Subcutaneous abdominal adipose tissue (tissue), 5 donors: ENCODE results near the gene XPC.

ENCODE experiments used
- H3K27ac ChIP-seq: one replicate; pipeline ENCODE4 v1.7.0; 2013; ENCODE audit warnings: low read depth, mild to moderate bottlenecking, inconsistent platforms, low read length, moderate library complexity
- H3K27me3 ChIP-seq, 5 donors: one replicate each; pipeline ENCODE4 v1.7.0; 2013; ENCODE audit warnings: low read length in 5 of 5, inconsistent platforms in 1 of 5; ENCODE audit not compliant: control insufficient read depth in 5 of 5, insufficient read depth in 4 of 5
- H3K36me3 ChIP-seq, 5 donors: one replicate each; pipeline ENCODE4 v1.7.0; 2013; ENCODE audit warnings: low read length in 5 of 5; ENCODE audit not compliant: control insufficient read depth in 5 of 5, insufficient read depth in 5 of 5
- H3K4me1 ChIP-seq, 5 donors: one replicate each; pipeline ENCODE4 v1.7.0; 2013; ENCODE audit warnings: low read length in 5 of 5, mild to moderate bottlenecking in 3 of 5, moderate library complexity in 1 of 5; ENCODE audit not compliant: control insufficient read depth in 5 of 5, insufficient read depth in 5 of 5
- H3K4me3 ChIP-seq, 5 donors: one replicate each; pipeline ENCODE4 v1.7.0; 2013; ENCODE audit warnings: low read length in 5 of 5, low read depth in 1 of 5
- H3K9ac ChIP-seq, 5 donors: one replicate each; pipeline ENCODE4 v1.7.0; 2013; ENCODE audit warnings: low read length in 5 of 5, mild to moderate bottlenecking in 4 of 5, moderate library complexity in 3 of 5
- H3K9me3 ChIP-seq, 5 donors: one replicate each; pipeline ENCODE4 v1.7.0; 2013; ENCODE audit warnings: low read length in 5 of 5; ENCODE audit not compliant: control insufficient read depth in 5 of 5
- donor health status: healthy.
- donor health status: healthy.
- donor health status: healthy.
- donor health status: healthy.
- donor health status: healthy.

The XPC gene

DNA sequence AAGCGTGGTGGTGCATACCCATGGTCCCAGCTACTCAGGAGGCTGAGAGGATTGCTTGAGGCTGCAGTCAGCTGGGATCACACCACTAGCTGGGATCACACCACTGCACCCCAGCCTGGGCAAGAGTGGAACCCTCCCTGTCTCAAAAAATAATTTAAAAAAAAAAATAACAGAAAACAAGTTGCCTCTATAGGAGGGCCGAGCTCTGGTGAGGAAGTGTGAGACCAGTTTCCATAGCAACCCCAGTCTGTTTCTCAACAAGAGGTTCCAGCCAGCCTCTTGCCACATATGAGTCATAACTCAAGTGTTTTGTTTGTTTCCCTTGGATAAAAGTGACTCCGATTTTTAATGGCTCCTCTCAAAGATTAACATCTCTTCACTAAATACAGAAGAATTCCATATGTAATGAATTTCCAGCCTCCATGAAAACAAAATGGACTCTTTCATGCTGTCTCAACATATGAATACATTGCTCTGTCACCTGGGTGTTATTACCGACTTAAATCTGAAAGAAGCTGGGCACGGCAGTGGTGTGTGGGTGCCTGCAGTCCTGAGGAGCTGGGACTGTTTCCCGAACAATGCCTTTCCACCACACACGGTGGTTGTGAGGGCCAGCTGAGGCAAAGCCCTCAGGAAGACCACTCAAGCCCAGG lies 33.9 kb downstream of the XPC start:
- Histone ChIP-seq H3K36me3 (peaks cover 0 to 69% (median 55%) of the 10 kb centered on the region in 5 donors), H3K4me1 (peaks cover 18 to 69% (median 57%) of the 10 kb centered on the region in 5 donors), H3K4me3 (peak overlapping the region; percentile 45 to 54 (median 52)), H3K27ac (peak overlapping the region; percentile 98), H3K9ac (peak overlapping the region; percentile 46 to 85 (median 51)), H3K9me3 (no peaks in the 10 kb centered on the region), H3K27me3 (no peaks in the 10 kb centered on the region)

DNA sequence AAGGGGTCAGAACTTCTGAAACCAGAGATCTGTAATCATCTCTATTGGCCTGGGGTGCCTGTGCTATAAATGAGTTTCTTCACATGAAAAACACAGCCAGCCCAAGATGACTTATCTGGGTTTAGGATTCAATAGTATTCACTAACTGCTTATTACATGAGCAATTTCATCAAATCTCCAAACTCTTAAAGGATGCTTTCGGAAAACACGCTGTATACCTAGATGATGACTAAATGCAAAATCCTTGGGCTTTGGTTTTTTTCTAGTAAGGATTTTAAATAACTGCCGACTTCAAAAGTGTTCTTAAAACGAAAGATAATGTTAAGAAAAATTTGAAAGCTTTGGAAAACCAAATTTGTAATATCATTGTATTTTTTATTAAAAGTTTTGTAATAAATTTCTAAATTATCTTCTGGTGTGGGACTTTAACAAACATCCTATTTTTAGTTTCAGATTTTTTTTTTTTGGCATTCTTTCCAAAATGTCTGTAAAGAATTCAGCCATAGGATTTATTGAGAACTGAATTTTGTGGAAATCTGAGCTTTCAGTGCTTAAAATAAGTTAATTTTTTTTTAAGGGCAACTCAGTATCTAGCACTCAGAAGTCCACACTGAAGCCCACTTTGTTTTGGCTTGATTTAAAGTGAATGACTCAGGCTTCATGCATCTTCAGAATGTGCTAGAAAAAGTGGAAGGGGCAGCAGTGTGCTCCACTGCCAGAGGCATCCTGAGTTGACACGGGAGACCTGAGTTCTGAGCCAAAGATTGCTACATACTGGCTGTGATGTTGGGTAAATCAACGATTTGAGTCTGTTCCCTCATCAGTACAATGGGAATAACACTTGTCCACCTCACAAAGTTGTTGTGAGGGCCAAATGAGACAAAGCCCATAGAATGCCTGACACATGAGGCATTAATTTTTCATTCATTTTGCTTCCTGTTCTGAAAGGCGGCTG lies 34.9 kb downstream of the XPC start:
- Histone ChIP-seq H3K36me3 (peaks cover 0 to 75% (median 62%) of the 10 kb centered on the region in 5 donors), H3K9me3 (no peaks in the 10 kb centered on the region), H3K9ac (peak overlapping the region in 3 of 5 donors; percentile 48 to 77 (median 51)), H3K4me3 (peak overlapping the region in 2 of 5 donors; percentile 0 to 48), H3K27me3 (no peaks in the 10 kb centered on the region), H3K27ac (peak overlapping the region; percentile 98), H3K4me1 (peaks cover 20 to 75% (median 67%) of the 10 kb centered on the region in 5 donors)

DNA sequence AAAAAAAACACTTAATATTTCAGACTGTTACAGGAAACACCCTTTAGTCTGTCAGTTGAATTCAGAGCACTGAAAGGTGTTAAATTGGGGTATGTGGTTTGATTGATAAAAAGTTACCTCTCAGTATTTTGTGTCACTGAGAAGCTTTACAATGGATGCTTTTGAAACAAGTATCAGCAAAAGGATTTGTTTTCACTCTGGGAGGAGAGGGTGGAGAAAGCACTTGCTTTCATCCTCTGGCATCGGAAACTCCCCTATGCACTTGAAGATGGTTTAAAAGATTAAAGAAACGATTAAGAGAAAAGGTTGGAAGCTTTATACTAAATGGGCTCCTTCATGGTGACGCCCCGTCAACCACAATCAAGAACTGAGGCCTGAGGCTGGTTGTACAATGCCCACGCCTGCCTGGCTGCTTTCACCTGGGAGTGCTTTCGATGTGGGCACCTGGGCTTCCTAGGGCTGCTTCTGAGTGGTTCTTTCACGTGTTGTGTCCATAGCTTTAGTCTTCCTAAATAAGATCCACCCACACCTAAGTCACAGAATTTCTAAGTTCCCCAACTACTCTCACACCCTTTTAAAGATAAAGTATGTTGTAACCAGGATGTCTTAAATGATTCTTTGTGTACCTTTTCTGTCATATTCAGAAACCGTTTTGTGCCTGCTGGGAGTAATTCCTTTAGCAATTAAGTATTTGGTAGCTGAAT lies 35.7 kb downstream of the XPC start:
- Histone ChIP-seq H3K4me1 (peaks cover 22 to 77% (median 68%) of the 10 kb centered on the region in 5 donors), H3K9ac (peak overlapping the region in 2 of 5 donors; percentile 31 to 48)

DNA sequence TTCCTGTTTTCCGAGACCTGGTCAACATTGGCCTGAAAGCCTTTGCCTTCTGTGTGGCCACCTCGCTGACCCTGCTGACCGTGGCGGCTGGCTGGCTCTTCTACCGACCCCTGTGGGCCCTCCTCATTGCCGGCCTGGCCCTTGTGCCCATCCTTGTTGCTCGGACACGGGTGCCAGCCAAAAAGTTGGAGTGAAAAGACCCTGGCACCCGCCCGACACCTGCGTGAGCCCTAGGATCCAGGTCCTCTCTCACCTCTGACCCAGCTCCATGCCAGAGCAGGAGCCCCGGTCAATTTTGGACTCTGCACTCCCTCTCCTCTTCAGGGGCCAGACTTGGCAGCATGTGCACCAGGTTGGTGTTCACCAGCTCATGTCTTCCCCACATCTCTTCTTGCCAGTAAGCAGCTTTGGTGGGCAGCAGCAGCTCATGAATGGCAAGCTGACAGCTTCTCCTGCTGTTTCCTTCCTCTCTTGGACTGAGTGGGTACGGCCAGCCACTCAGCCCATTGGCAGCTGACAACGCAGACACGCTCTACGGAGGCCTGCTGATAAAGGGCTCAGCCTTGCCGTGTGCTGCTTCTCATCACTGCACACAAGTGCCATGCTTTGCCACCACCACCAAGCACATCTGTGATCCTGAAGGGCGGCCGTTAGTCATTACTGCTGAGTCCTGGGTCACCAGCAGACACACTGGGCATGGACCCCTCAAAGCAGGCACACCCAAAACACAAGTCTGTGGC lies 36.6 kb downstream of the XPC start:
- H3K27ac ChIP-seq, result peak overlapping the region; percentile 98
- peaks cover 23 to 79% (median 74%) of the 10 kb centered on the region in 5 donors for H3K4me1 ChIP-seq
- peaks cover 0 to 74% (median 61%) of the 10 kb centered on the region in 5 donors for H3K36me3 ChIP-seq

More for the DNA sequence above, 35.7 kb downstream of the XPC start:
- Histone ChIP-seq H3K27me3 (no peaks in the 10 kb centered on the region), H3K27ac (peak overlapping the region; percentile 98), H3K9me3 (no peaks in the 10 kb centered on the region), H3K4me3 (no peak overlapping the region), H3K36me3 (peaks cover 0 to 75% (median 60%) of the 10 kb centered on the region in 5 donors)

DNA sequence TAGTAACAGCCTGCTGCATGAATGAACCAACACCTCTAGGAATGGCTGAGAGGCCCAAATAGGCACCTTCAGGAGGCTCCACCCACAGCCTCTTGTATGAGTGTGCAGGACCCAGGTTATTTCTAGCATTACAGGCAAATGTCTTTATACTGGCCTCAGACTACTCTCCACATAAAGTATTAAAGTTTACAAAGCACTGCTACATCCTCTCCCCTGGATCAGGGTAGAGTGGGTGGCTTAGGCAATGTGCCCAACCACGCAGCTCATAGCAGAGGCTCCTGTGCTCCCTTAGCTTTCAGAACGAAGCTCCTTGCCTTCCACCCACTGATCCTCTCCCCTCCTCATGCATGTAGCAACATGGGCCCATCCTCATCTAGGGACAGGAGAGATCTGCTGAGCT lies 37.3 kb downstream of the XPC start:
- Histone ChIP-seq H3K9ac (no peak overlapping the region), H3K4me1 (peaks cover 23 to 73% (median 71%) of the 10 kb centered on the region in 5 donors), H3K27ac (peak overlapping the region; percentile 98), H3K36me3 (peaks cover 0 to 74% (median 60%) of the 10 kb centered on the region in 5 donors), H3K4me3 (no peak overlapping the region), H3K27me3 (no peaks in the 10 kb centered on the region), H3K9me3 (no peaks in the 10 kb centered on the region)

More for the DNA sequence above, 36.6 kb downstream of the XPC start:
- H3K27me3 ChIP-seq, result no peaks in the 10 kb centered on the region
- no peak overlapping the region for H3K4me3 ChIP-seq
- H3K9ac ChIP-seq, result peak overlapping the region in 1 of 5 donors; percentile 0
- H3K9me3 ChIP-seq, result no peaks in the 10 kb centered on the region

DNA sequence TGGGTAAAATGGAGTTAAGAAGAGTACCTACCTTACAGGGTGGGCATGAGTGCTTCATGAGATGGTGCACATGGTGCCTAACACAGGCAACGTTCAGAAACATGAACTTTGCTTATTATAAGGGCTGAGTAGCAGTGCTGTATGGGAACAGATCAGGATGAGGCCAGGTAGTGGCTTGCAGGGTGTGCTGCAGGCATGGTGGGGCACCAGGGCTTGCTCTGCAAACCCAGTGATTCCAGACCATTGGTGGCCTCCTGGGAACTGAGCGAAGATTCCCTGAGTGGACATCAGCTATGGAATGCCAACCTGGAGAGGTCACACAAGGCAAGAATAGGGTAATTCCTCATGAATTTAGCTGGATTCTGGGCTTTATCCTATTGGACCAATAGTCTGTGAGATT lies 37.7 kb downstream of the XPC start:
- no peaks in the 10 kb centered on the region for H3K9me3 ChIP-seq
- H3K4me1 ChIP-seq, result peaks cover 23 to 68% (median 66%) of the 10 kb centered on the region in 5 donors
- peaks cover 0 to 75% (median 60%) of the 10 kb centered on the region in 5 donors for H3K36me3 ChIP-seq
- peak overlapping the region; percentile 98 for H3K27ac ChIP-seq
- H3K27me3 ChIP-seq, result no peaks in the 10 kb centered on the region
- no peak overlapping the region for H3K4me3 ChIP-seq
- H3K9ac ChIP-seq, result no peak overlapping the region

DNA sequence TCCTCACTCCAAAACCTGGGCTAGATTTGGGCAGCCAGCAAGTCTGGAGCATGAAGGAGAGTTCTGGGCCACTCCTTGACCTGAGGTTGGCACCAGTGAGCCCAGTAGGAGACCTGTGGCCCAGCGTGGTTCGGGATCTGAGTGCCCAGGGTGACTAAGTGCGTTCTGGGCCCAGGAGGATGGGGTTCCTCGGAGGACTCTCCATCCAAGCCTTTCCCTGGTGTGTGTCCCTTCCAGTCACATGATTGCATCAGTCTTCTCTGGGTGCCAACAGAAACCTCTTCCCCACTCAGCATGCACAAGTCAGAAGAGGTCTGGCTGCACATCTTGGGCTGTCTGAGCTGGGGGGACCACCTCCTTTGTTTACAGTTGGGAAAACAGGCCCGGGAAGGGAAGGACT lies 38.6 kb downstream of the XPC start:
- H3K27ac ChIP-seq, result peak overlapping the region; percentile 55
- peaks cover 0 to 79% (median 67%) of the 10 kb centered on the region in 5 donors for H3K36me3 ChIP-seq
- H3K9me3 ChIP-seq, result no peaks in the 10 kb centered on the region
- peaks cover 17 to 59% (median 58%) of the 10 kb centered on the region in 5 donors for H3K4me1 ChIP-seq
- H3K27me3 ChIP-seq, result no peaks in the 10 kb centered on the region
- H3K4me3 ChIP-seq, result no peak overlapping the region
- no peak overlapping the region for H3K9ac ChIP-seq

DNA sequence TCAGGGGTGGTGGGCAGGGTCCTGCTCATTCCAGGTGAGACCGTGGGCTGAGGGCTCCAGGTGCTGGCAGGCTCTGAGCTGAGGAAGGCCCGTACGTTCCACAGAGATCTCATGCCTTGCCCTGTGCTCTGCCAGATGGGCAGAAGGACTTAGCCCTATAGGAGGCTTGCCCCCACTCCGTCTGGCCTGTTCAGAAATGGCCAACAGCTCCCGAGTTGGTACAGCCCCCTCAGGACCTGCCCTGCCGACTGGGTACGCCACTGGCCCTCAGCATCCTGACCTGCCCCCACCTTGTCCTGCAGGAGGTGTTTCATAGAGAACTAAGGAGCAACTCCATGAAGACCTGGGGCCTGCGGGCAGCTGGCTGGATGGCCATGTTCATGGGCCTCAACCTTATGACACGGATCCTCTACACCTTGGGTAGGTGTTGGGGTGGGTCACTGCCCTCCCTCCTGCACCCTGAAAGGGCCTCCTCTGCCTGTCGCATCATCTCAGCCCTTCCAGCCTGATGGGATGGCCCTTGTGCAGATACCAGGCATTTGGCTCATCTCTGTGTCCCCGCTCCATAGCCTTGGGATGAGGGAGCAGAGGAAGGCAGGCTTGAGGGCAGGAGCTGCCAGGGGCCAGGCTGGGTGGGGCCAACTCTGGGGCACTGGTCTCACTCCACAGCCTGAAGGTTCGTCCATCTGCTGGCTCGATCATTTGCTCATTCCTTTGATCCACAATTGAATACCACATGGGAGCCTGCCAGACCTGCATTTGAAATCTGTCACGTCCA lies 39.3 kb downstream of the XPC start:
- H3K27ac ChIP-seq, result peak overlapping the region; percentile 55
- no peaks in the 10 kb centered on the region for H3K9me3 ChIP-seq
- no peaks in the 10 kb centered on the region for H3K27me3 ChIP-seq
- H3K9ac ChIP-seq, result no peak overlapping the region
- peaks cover 15 to 54% (median 53%) of the 10 kb centered on the region in 5 donors for H3K4me1 ChIP-seq
- peaks cover 0 to 86% (median 74%) of the 10 kb centered on the region in 5 donors for H3K36me3 ChIP-seq
- H3K4me3 ChIP-seq, result no peak overlapping the region
